Mesodermal cell (in vitro differentiated cells): ENCODE results near the gene AMPD2.
"Not testable (repeated sequence)": the region's sequence is repeated elsewhere in the genome, so short reads cannot be mapped to it uniquely, and the experiment has no call there.

Experiments
- H3K27ac ChIP-seq: 2 replicates; pipeline ENCODE4 v1.7.0; 2013; ENCODE audit warnings: mild to moderate bottlenecking, low read depth, low read length, moderate library complexity; ENCODE audit not compliant: severe bottlenecking
- H3K36me3 ChIP-seq: 2 replicates; pipeline ENCODE4 v1.7.1; 2013; ENCODE audit warnings: mild to moderate bottlenecking, low read length, moderate library complexity; ENCODE audit not compliant: control insufficient read depth, insufficient read depth
- H3K4me1 ChIP-seq: one replicate; pipeline ENCODE4 v1.7.1; 2013; ENCODE audit warnings: mild to moderate bottlenecking, low read length; ENCODE audit not compliant: insufficient read depth, control insufficient read depth, poor library complexity, severe bottlenecking
- H3K4me3 ChIP-seq: 2 replicates; pipeline ENCODE4 v1.7.0; 2013; ENCODE audit warnings: low read length, control low read depth, mild to moderate bottlenecking; ENCODE audit not compliant: insufficient read depth, poor library complexity, severe bottlenecking; ENCODE audit errors: extremely low read depth
- H3K9me3 ChIP-seq: 2 replicates; pipeline ENCODE4 v1.7.1; 2013; ENCODE audit warnings: mild to moderate bottlenecking, low read length, moderate library complexity; ENCODE audit not compliant: control insufficient read depth
- WGBS, 2 experiments: methylation state at CpG; one replicate each; pipeline ENCODE4 v1.1.5; 2013; ENCODE audit warnings: missing lambda C conversion rate in 2 of 2; ENCODE audit not compliant: insufficient coverage in 2 of 2; 5-methylcytosine and 5-hydroxymethylcytosine counted together

The AMPD2 gene

GRCh38 chr1:109653306-109653705 lies 33.7 kb downstream of the AMPD2 start:
- no peaks in the 10 kb centered on the region for H3K36me3 ChIP-seq
- WGBS, 2 experiments = 70 to 85% methylated on average over 1 to 2 of the region's 2 CpGs
- peaks cover 5% of the 10 kb centered on the region for H3K4me1 ChIP-seq
- H3K4me3 ChIP-seq = no peak overlapping the region
- H3K9me3 ChIP-seq = no peaks in the 10 kb centered on the region
- H3K27ac ChIP-seq = no peak overlapping the region

GRCh38 chr1:109654519-109654918 lies 34.9 kb downstream of the AMPD2 start:
- H3K4me1 ChIP-seq = peaks cover 5% of the 10 kb centered on the region
- H3K27ac ChIP-seq = no peak overlapping the region
- no peaks in the 10 kb centered on the region for H3K9me3 ChIP-seq
- 90% methylated on average over 11 to 12 of the region's 12 CpGs for WGBS, 2 experiments
- H3K36me3 ChIP-seq = no peaks in the 10 kb centered on the region
- H3K4me3 ChIP-seq = no peak overlapping the region

GRCh38 chr1:109655615-109656519 lies 36.2 kb downstream of the AMPD2 start, which contains the start of gene GSTM4:
GSTM4 (plus strand) TSS chr1:109656099; CDS start chr1:109656390, 291 bp downstream.
- no peaks in the 10 kb centered on the region for H3K36me3 ChIP-seq
- peaks cover 5% of the 10 kb centered on the region for H3K4me1 ChIP-seq
- H3K4me3 ChIP-seq = peak within 1 kb of the TSS; percentile 56
- WGBS, 2 experiments = 2 to 5% methylated on average over 41 to 53 of the region's 54 CpGs
- H3K9me3 ChIP-seq = no peaks in the 10 kb centered on the region
- peak within 1 kb of the TSS; percentile 33 for H3K27ac ChIP-seq

- no peaks in the 10 kb centered on the region for H3K9me3 ChIP-seq
- no peaks in the 10 kb centered on the region for H3K36me3 ChIP-seq
- H3K4me1 ChIP-seq = peaks cover 5% of the 10 kb centered on the region
- H3K27ac ChIP-seq = no peak overlapping the region
- no peak overlapping the region for H3K4me3 ChIP-seq
- 67 to 88% methylated on average over 1 of the region's 4 CpGs for WGBS, 2 experiments
Observed at GRCh38 chr1:109657395-109657794, 37.8 kb downstream of the AMPD2 start.

DNA sequence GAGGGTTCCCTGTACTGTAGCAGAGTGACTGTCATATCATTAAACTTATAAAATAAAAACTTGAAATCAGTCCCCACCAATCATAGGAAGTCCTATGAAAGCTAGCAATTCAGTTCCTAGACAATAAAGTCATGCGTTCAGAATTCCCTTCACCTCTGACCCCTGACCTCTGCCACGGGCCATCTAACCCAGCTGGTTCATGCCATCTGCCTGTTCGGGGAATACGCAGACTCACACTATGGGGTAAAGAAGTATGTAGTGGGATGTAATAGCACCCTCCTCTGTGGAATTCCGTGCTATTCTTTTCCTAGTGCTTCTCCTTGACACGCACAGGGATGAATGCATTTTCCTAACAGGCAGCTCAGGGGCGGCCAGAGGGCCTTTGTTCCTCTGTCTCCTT lies 38.3 kb downstream of the AMPD2 start:
- H3K27ac ChIP-seq = no peak overlapping the region
- no peaks in the 10 kb centered on the region for H3K9me3 ChIP-seq
- no peaks in the 10 kb centered on the region for H3K36me3 ChIP-seq
- H3K4me3 ChIP-seq = no peak overlapping the region
- peaks cover 5% of the 10 kb centered on the region for H3K4me1 ChIP-seq
- 87 to 89% methylated on average over 6 to 7 of the region's 7 CpGs for WGBS, 2 experiments

GRCh38 chr1:109658533-109659042 lies 39.0 kb downstream of the AMPD2 start:
- Histone ChIP-seq H3K4me3 (no peak overlapping the region), H3K27ac (no peak overlapping the region), H3K9me3 (no peaks in the 10 kb centered on the region), H3K4me1 (peaks cover 5% of the 10 kb centered on the region), H3K36me3 (no peaks in the 10 kb centered on the region)
- WGBS, 2 experiments = 67 to 84% methylated on average over 2 to 3 of the region's 3 CpGs

DNA sequence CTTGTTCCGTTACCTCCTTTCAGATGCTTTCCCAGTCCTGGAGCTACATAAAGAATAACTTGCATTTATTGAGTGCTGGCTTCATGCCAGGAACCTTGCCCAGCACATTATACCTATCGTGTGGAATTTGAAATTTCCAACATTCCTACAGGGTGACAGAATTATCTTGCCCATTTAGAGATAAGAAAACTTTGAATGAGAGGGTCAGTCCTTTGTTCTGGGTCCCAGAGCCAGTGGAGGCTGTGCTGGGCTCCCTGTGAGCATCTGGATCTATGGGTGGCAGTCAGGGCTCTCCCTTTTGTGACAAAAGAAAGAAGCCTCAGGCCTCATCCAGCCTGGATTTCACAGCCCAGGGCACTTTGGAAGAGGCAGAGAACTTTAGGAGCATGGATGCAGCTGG lies 39.5 kb downstream of the AMPD2 start:
- Histone ChIP-seq H3K36me3 (no peaks in the 10 kb centered on the region), H3K4me3 (no peak overlapping the region), H3K4me1 (peaks cover 5% of the 10 kb centered on the region), H3K27ac (no peak overlapping the region), H3K9me3 (no peaks in the 10 kb centered on the region)
- 100% methylated on average over 1 to 2 of the region's 2 CpGs for WGBS, 2 experiments

- no peak overlapping the region for H3K27ac ChIP-seq
- H3K36me3 ChIP-seq = no peaks in the 10 kb centered on the region
- H3K4me3 ChIP-seq = no peak overlapping the region
- 89% methylated on average over 3 to 4 of the region's 5 CpGs for WGBS, 2 experiments
- H3K4me1 ChIP-seq = peaks cover 4% of the 10 kb centered on the region
- no peaks in the 10 kb centered on the region for H3K9me3 ChIP-seq
Observed at GRCh38 chr1:109659997-109660690, 40.5 kb downstream of the AMPD2 start.

- H3K4me1 ChIP-seq, H3K4me3 ChIP-seq, H3K9me3 ChIP-seq, H3K36me3 ChIP-seq, H3K27ac ChIP-seq: not testable (repeated sequence)
- 83% methylated on average over 1 to 2 of the region's 4 CpGs for WGBS, 2 experiments
Observed at GRCh38 chr1:109660691-109661026, 41.0 kb downstream of the AMPD2 start.

DNA sequence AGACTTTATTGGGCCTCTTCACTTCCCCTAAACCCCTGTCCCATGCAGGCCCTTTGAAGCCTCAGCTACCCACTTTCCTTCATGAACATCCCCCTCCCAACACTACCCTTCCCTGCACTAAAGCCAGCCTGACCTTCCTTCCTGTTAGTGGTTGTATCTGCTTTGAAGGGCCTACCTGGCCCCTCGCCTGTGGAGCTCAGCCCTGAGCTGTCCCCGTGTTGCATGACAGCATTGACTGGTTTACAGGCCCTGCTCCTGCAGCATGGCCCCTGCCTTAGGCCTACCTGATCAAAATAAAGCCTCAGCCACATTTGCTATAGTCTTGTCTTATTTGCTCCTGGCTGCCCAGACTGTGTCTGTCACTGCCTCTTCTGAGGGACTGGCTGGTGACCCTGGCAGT lies 41.8 kb downstream of the AMPD2 start:
- 73% methylated on average over 2 of the region's 2 CpGs; no CpG with 5 or more reads in 1 of the 2 experiments for WGBS, 2 experiments

More for the DNA sequence above, 41.8 kb downstream of the AMPD2 start:
- H3K27ac ChIP-seq = no peak overlapping the region
- no peaks in the 10 kb centered on the region for H3K36me3 ChIP-seq
- H3K9me3 ChIP-seq = no peaks in the 10 kb centered on the region
- no peaks in the 10 kb centered on the region for H3K4me1 ChIP-seq
- H3K4me3 ChIP-seq = no peak overlapping the region
